ENCODE measurements around the gene MAGEA8. TPM values are rescaled to one million over a fixed set of nuclear protein-coding genes. Genes with fewer than 3 reads are reported as not detected.

Gene MAGEA8
- total RNA-seq, 1 donor from 2014 or later, result not detected

- H3K36me3 Mint-ChIP-seq (ENCODE audit: low read depth, unreplicated experiment), result no peaks in the 10 kb centered on the region
- H3K4me3 Mint-ChIP-seq (ENCODE audit: unreplicated experiment), result no peak overlapping the region
- no peak for TF ChIP-seq EZH2 (IDR thresholded peaks at IDR 0.05; ENCODE audit: insufficient read depth, low read length)
- TF ChIP-seq CTCF (IDR thresholded peaks at IDR 0.05; ENCODE audit: insufficient read depth, low read depth, low read length), result no peak
- H3K4me1 Mint-ChIP-seq (ENCODE audit: low read depth, unreplicated experiment), result peaks cover 1% of the 10 kb centered on the region
- H3K27me3 Mint-ChIP-seq (ENCODE audit: low read depth, unreplicated experiment), result no peaks in the 10 kb centered on the region
- Histone ChIP-seq H3K9me3 (ENCODE audit: insufficient read depth, low read depth, low read length) (no peaks in the 10 kb centered on the region), H3K27me3 (ENCODE audit: insufficient read depth, low read length) (no peaks in the 10 kb centered on the region), H3K27ac (ENCODE audit: low read depth, low read length) (no peak overlapping the region), H3K36me3 (ENCODE audit: insufficient read depth, low read length) (no peaks in the 10 kb centered on the region), H4K20me1 (ENCODE audit: insufficient read depth, low read length) (no peaks in the 10 kb centered on the region), H3K79me2 (ENCODE audit: insufficient read depth, low read length) (no peaks in the 10 kb centered on the region), H3K4me3 (ENCODE audit: insufficient read depth, low read depth, low read length) (no peak overlapping the region), H2AFZ (ENCODE audit: low read depth, low read length) (no peak overlapping the region), H3K4me2 (ENCODE audit: low read length) (no peak overlapping the region), H3K9ac (ENCODE audit: low read length) (no peak overlapping the region), H3K4me1 (ENCODE audit: insufficient read depth, low read length) (no peaks in the 10 kb centered on the region)
- no peak for DNase-seq (ENCODE audit: low read depth)
- FAIRE-seq, result no peak
- H3K27ac Mint-ChIP-seq (ENCODE audit: unreplicated experiment), result no peak overlapping the region
- no peaks in the 10 kb centered on the region for H3K9me3 Mint-ChIP-seq (ENCODE audit: unreplicated experiment)
These were observed 35.6 kb upstream of the MAGEA8 start for GRCh38 chrX:149845385-149845784.

GRCh38 chrX:149846789-149847188, 34.2 kb upstream of the MAGEA8 start:
- Histone ChIP-seq H3K36me3 (ENCODE audit: insufficient read depth, low read length) (no peaks in the 10 kb centered on the region), H4K20me1 (ENCODE audit: insufficient read depth, low read length) (no peaks in the 10 kb centered on the region), H3K9ac (ENCODE audit: low read length) (no peak overlapping the region), H3K27me3 (ENCODE audit: insufficient read depth, low read length) (no peaks in the 10 kb centered on the region), H2AFZ (ENCODE audit: low read depth, low read length) (no peak overlapping the region), H3K79me2 (ENCODE audit: insufficient read depth, low read length) (no peaks in the 10 kb centered on the region), H3K4me2 (ENCODE audit: low read length) (no peak overlapping the region), H3K4me3 (ENCODE audit: insufficient read depth, low read depth, low read length) (no peak overlapping the region), H3K4me1 (ENCODE audit: insufficient read depth, low read length) (no peaks in the 10 kb centered on the region), H3K9me3 (ENCODE audit: insufficient read depth, low read depth, low read length) (no peaks in the 10 kb centered on the region), H3K27ac (ENCODE audit: low read depth, low read length) (no peak overlapping the region)
- DNase-seq (ENCODE audit: low read depth) (no peak), FAIRE-seq (no peak)
- H3K27ac Mint-ChIP-seq (ENCODE audit: unreplicated experiment), result no peak overlapping the region
- H3K9me3 Mint-ChIP-seq (ENCODE audit: unreplicated experiment), result no peaks in the 10 kb centered on the region
- no peak overlapping the region for H3K4me3 Mint-ChIP-seq (ENCODE audit: unreplicated experiment)
- H3K36me3 Mint-ChIP-seq (ENCODE audit: low read depth, unreplicated experiment), result no peaks in the 10 kb centered on the region
- no peaks in the 10 kb centered on the region for H3K27me3 Mint-ChIP-seq (ENCODE audit: low read depth, unreplicated experiment)
- TF ChIP-seq EZH2 (IDR thresholded peaks at IDR 0.05; ENCODE audit: insufficient read depth, low read length) (no peak), CTCF (IDR thresholded peaks at IDR 0.05; ENCODE audit: insufficient read depth, low read depth, low read length) (no peak)
- H3K4me1 Mint-ChIP-seq (ENCODE audit: low read depth, unreplicated experiment), result peaks cover 1% of the 10 kb centered on the region

- no peaks in the 10 kb centered on the region for H3K4me1 ChIP-seq (ENCODE audit: insufficient read depth, low read length)
- no peaks in the 10 kb centered on the region for H3K36me3 ChIP-seq (ENCODE audit: insufficient read depth, low read length)
- TF ChIP-seq EZH2 (IDR thresholded peaks at IDR 0.05; ENCODE audit: insufficient read depth, low read length), result no peak
- no peak for TF ChIP-seq CTCF (IDR thresholded peaks at IDR 0.05; ENCODE audit: insufficient read depth, low read depth, low read length)
- Mint-ChIP-seq H3K27me3 (ENCODE audit: low read depth, unreplicated experiment) (peaks cover 3% of the 10 kb centered on the region), H3K36me3 (ENCODE audit: low read depth, unreplicated experiment) (no peaks in the 10 kb centered on the region), H3K27ac (ENCODE audit: unreplicated experiment) (no peak overlapping the region), H3K9me3 (ENCODE audit: unreplicated experiment) (no peaks in the 10 kb centered on the region), H3K4me1 (ENCODE audit: low read depth, unreplicated experiment) (peaks cover 1% of the 10 kb centered on the region), H3K4me3 (ENCODE audit: unreplicated experiment) (no peak overlapping the region)
- no peak overlapping the region for H3K4me2 ChIP-seq (ENCODE audit: low read length)
- no peak overlapping the region for H3K27ac ChIP-seq (ENCODE audit: low read depth, low read length)
- no peak overlapping the region for H2AFZ ChIP-seq (ENCODE audit: low read depth, low read length)
- no peaks in the 10 kb centered on the region for H3K9me3 ChIP-seq (ENCODE audit: insufficient read depth, low read depth, low read length)
- no peaks in the 10 kb centered on the region for H4K20me1 ChIP-seq (ENCODE audit: insufficient read depth, low read length)
- no peak overlapping the region for H3K9ac ChIP-seq (ENCODE audit: low read length)
- no peak overlapping the region for H3K4me3 ChIP-seq (ENCODE audit: insufficient read depth, low read depth, low read length)
- H3K27me3 ChIP-seq (ENCODE audit: insufficient read depth, low read length), result no peaks in the 10 kb centered on the region
- H3K79me2 ChIP-seq (ENCODE audit: insufficient read depth, low read length), result no peaks in the 10 kb centered on the region
- DNase-seq (ENCODE audit: low read depth) (no peak), FAIRE-seq (no peak)
These were observed 32.1 kb upstream of the MAGEA8 start for GRCh38 chrX:149848855-149849254.

Data from astrocyte (in vitro differentiated cells and primary cell).